GM15510 (cell line): ENCODE results near the gene MRGPRF.

Experiments
- POLR2A ChIP-seq: IDR thresholded peaks from 3 replicates; pipeline ENCODE4 v1.6.1; 2011; ENCODE audit warnings: borderline replicate concordance; ENCODE audit not compliant: insufficient read length; ENCODE audit errors: extremely low read depth

The MRGPRF gene, protein sequence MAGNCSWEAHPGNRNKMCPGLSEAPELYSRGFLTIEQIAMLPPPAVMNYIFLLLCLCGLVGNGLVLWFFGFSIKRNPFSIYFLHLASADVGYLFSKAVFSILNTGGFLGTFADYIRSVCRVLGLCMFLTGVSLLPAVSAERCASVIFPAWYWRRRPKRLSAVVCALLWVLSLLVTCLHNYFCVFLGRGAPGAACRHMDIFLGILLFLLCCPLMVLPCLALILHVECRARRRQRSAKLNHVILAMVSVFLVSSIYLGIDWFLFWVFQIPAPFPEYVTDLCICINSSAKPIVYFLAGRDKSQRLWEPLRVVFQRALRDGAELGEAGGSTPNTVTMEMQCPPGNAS

DNA sequence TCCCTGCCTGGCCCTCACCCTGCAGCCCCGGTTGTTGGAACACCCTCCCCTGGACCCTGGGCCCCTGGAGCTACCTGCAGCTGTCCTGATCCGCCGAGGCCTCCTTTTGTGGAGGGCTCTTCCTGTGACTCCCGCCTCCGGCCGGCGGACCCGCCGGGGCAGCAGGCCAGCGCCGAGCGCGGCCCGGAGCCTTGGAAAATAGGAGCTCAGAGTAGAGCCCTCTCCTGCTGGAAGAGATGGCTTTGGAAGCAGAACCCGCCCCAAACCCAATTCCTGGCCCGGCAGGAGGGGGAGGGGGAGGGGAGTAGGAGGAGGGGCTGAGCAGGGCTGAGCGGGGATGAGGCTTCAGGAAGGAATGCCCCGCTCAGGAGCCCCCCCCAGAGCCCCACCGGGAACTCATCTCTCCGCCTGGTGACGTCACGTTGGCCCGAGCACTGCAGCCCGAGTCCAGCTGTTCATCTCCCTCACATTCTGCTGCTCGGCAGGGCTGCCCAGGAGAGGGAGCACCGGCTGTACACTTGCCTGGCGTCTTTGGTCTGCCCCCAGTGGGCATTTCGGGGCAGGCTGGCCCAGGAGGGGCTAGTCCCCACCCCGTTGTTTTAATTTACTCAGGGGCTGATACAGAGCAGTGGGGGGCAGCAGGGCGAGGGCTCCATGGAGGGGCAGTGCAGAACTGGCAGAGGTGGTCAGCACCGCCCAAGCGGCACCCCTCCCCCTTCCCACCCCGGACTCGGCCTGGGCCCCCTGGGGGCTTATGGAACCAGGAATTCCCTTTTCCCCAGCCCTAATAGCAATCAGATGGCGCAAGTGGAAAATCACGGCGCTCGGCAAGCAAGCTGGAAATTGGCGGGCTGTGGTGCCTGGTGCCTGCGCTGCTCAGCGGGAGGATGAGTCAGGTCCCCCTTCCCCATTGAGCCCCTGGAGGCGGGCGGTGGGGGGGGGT lies at the start of gene MRGPRF:
Gene MRGPRF, minus strand, starts transcription at position 238 of the 943 bp plus-strand sequence. CDS start 3,345 bp downstream, outside the sequence.
- no peak for TF ChIP-seq POLR2A

DNA sequence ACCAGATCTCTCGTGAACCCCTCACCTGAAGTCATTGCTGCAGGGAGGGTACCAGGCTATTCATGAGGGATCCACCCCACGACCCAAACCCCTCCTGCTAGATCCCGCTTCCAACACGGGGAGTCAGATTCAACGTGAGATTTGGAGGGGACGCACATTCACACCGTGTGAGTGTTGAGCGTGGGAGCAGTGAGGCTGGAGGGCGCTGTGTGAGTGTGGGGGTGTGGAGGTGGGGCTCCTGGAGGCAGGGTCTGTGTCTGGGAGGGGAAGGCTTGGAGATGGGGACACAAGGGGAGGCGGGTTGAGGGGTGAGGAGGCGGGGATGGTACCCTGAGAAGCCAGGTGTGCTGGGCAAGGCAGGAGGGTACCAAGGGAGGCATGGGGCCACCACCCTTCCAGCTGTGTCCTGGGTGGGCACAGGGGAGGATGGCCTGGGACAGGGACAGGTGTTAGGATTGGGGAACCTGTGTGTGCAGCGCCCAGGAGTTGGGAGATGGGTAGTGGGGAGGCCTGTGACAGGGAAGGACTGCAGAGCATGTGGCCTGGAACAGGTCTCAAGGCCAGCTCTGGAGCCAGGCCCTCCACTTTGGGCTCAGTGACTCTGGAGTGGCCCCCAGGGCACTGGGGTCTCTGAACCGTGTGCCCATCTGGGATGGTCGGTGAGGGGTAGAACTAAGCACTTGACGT lies 49.3 kb upstream of the MRGPRF start:
- no peak for TF ChIP-seq POLR2A

DNA sequence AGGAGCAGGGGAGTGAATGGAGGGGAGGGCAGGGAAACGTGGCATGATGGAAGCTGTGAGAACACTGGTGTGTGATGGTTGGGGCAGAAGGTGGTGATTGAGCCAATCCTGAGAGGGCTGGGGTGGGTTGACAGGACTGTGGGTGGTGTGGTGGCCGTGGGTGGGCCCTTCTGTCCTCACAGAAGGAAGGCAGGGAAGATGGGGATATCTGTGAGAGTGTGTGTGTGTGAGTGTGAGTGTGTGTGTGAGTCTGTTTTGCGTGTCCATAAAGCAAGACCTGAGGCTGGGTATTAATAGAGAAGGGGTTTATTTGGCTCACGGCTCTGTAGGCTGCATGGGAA lies 48.6 kb upstream of the MRGPRF start:
- no peak for TF ChIP-seq POLR2A

DNA sequence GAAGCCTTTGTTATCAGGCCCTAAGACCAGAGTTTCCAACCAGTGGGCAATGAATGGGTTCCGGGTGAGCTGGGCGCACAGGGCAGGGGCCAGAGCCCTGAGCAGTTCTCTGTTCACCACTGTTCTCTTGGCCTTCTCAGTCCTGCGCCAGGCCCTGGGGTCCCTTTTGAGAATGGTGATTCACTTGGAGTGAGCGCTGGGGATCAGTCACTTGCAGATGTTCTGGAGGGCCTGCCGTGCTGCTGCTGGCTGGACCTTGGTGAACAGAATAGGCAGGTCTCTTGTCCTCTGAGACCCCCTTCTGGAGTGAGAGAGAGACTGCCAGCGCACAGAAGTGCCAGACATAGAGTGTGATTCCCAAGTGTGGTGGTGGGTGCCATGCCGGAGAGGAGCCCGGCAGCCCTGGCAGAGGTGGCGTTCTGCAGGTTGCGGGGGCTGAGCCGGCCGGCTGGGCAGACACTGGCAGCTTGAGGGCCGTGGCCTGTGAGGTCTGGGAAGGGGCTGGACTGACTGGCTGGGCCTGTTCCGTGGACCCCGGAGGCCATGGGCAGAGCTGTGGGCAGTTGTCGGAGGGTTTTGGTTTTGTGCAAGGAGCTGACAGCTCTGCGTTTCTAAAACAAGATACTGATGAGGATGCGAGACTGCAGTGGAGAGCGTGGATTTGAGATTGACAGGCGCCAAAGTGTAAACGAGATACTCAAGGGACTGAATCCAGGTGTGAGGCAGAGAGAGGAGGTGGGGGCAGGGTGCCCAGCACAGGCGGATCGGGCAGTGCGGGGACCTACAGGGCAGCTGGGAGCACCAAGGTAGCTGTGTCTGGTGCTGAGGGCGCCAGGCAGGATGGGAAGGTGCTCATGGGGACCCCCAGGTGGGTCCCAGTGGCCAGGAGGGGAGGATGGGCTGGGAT lies 48.0 kb upstream of the MRGPRF start:
- no peak for TF ChIP-seq POLR2A

DNA sequence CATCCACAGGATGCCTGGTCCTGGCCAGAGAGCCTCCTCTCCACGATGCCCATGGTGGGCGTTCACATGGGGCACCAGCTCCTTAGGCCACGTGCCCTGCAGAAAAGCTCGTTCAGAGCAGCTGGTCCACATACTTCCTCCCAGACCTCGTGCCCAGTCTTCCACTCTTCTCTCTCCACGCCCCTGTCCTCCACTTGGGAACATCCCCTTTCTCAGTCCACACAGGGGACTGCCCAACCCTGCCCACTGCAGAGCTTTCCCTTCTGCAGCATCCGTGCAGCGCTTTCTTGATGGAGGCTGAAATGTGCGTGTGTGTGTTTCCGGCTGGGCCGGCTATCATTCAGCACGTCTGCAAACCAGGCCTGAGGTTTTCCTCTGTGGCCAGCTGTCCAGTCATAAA lies 46.9 kb upstream of the MRGPRF start:
- no peak for TF ChIP-seq POLR2A

DNA sequence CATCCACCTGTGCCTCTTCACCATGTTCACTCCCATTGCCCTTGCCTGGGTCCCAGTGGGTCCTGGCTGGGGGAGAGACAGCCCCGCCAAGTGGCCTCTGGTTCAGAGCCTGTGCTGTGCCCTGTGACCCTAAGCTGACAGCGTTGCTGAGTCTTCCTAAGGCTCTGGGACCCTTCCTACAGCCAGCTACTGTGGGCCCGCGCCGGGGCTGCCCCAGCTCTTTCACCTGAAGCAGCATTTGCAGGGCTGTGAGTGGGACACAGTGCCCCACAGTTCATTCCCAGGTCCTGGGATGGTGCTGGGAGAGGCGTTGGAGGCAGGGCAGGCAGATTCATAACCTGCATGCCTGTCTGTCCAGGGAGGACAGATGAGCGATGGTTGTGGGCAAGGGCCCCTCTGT lies 46.4 kb upstream of the MRGPRF start:
- no peak for TF ChIP-seq POLR2A

DNA sequence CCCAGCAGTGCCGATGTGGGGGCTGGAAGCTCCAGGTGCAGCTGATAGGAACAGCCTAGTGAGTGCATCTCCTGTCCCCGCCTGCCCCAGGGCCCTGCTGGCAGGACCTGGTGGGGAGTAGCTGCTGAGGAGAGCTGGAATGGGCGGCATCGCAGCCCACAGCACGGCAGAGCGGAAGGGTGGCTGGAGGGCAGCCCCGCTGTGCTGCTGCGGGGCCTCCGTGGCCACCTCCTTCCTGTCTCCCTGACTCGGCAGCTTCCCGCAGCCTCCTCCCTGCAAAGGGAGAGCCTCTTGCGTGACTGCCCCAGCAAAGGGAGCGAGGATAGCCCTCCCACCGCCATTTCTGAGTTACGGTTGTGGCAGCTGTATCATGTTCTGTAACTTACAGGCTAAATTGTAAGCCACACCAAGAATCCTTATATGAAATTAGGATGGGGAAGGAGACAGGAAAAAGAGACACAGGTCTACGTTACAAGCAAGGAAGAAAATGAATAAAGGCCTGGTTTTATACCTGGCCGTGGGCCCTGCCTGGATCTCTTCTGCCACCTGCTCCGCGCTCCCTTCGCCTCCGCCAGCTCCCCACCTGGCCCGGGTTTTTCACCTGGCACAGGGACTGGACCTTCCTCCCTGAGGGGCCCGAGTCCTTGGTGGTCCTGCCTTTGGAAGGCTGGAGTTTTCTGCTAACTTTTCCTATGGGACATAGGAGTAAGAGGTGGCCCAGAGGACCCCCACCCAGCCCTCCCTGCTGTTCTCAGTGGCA lies 45.6 kb upstream of the MRGPRF start:
- no peak for TF ChIP-seq POLR2A

DNA sequence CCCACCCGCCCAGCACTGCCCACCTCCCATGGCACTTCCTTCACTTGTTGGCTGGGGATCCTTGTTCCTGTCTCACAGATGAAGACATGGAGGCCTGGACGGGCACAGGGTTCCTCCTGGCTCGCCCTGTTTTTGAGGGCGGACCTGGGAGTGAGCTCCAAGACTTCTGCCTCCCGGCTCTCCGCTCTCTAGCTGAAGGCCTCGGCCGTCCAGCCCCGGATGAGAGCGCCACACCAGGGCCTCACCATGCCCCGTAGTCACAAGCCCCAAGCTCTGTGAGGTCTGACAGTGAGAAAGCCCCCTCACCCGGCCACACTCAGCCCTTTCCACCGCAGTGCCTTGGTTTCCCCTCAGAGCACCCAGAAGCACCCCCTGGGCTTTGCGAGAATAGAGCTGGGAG lies 44.8 kb upstream of the MRGPRF start:
- TF ChIP-seq POLR2A, result no peak

DNA sequence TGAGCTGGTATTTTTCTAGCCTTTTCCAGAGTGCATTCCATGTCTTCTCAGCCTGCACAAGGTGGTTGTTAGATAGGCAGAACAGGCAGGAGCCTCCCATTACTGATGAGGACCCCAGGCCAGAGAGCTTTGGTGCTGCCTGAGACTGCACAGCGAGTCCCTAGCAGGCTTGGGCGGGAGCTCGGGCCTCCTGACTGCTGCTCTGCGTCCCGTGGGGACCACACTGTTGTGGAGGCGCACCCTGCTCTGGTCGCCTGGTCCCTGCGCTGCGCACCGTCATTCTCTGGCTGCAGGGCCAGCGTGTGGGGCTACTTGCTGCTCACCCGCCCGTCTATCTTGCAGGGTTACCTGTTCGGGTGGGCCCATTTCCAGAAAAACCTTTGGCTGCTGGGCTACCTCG lies 44.2 kb upstream of the MRGPRF start:
- TF ChIP-seq POLR2A, result no peak

DNA sequence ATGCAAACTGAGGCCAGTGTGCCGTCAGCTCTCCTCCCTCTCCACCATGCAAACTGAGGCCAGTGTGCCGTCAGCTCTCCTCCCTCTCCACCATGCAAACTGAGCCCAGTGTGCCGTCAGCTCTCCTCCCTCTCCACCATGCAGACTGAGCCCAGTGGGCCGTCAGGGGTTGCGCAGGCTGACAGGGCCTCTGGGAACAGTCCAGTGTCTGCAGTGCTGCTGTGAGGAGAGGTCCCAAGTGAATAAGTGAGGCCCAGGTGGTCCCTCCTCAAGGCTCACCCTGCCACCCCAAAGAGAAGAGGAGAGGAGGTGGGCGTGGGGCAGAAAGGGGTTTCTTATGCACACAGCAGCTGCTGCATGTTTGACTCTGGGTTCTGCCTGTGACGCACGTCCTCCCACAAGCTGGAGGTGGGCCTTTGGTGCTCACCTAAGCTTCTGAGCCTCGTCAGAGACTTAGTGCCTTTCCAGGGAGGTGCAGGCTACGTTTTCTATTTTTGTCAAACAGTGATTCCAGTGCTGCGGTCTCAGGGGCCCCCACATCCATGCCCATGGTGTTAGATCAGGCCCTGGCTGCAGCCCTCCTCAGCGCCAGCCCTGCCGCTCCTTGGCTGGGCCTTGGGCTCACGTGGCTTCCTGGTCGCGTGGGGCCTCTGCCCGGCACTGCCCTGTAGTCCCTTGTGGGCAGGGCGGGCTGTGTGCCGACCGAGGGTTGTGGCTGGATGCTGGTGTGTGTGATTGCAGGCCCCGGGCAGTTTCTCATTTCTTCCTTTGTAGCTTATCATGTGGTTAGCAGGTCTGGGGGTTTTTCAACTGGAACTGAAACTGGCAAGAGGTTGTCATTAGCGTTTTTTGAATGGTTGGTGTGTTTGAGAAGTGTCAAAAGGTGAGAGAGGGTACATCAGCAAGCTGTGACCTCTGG lies 42.8 kb upstream of the MRGPRF start:
- peak; percentile 26 for TF ChIP-seq POLR2A

DNA sequence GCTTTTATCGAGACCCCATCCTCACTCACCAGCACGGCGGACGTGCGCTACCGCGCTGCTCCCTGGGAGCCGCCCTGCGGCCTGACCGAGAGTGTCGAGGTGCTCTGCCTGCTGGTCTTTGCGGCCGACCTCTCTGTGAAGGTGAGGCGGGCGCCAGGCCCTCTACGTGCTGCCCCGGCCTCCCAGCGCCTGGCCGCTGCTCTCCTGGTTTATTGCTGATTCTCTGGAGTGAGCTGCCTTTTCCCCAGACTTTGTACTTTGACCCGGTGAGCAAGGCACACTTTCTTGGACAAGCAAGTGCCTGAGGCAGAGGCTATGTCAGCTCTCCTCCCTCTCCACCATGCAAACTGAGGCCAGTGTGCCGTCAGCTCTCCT lies 42.2 kb upstream of the MRGPRF start:
- no peak for TF ChIP-seq POLR2A

DNA sequence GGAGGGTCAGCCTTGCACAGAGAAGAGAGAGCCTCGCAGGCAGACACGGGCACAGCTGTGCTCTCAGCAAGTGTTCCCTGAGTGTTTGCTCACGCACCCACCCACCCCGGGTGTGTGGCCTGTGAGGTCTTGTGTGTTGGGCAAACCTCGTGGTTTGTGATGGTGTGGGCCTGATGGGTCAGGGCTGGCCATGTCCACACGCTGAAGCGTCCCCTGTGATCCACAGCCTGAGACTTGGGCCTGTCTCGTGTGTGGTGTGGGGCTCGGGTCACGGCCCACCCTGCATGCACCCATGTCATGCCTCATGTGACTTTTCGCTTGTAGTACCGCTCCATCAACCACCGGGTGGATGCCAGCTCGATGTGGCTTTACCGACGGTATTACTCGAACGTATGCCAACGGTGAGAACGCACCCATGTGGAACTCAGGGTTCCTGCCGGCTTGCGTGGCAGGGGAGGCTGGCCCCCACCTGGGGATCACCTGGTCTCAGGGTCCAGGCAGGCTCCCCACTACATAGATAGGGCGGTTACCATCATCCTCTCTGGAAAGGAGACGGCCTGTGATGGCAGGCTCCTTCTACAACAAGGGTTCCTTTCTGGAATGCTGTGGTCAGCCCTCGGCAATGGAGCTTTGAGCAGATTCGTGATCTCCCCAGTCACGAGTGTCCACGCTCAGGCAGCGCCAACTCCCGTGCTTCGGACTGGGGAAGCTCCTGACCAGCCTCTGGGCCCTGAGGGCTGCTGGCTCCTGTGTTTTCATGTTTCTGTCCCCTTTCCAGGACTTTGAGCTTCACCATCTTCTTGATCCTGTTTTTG lies 41.6 kb upstream of the MRGPRF start:
- TF ChIP-seq POLR2A, result no peak
